ENCODE measurements around the gene BRINP1. TPM values are rescaled to one million over a fixed set of nuclear protein-coding genes. Genes with fewer than 3 reads are reported as not detected.

BRINP1 gene
- total RNA-seq, 6 experiments from 2014 or later: 0.09 to 0.43 (median 0.13) TPM; not detected in 1

- Histone ChIP-seq H3K27me3 (no peaks in the 10 kb centered on the region), H3K4me3 (no peak overlapping the region), H3K9me3 (no peaks in the 10 kb centered on the region), H3K27ac (no peak overlapping the region), H3K36me3 (no peaks in the 10 kb centered on the region), H3K4me1 (peaks cover 0 to 6% (median 0%) of the 10 kb centered on the region in 4 donors)
- DNase-seq: no peak
- WGBS (ENCODE audit: insufficient coverage, low coverage, low lambda C conversion rate, missing lambda C conversion rate): 71% methylated on average over 2 of the region's 2 CpGs
- intact Hi-C loops (cut with DNase I): no loop called here
- ATAC-seq: no peak
- TF ChIP-seq POLR2A (IDR thresholded peaks at IDR 0.05) (no peak), CTCF (IDR thresholded peaks at IDR 0.05) (no peak)
These were observed 3.7 kb upstream of the BRINP1 start for GRCh38 chr9:119372951-119373350.

GRCh38 chr9:119370816-119371215 is 1.6 kb upstream of the BRINP1 start:
- 3% methylated on average over 8 of the region's 8 CpGs for WGBS (ENCODE audit: insufficient coverage, low coverage, low lambda C conversion rate, missing lambda C conversion rate)
- no peaks in the 10 kb centered on the region for H3K27me3 ChIP-seq
- TF ChIP-seq CTCF (IDR thresholded peaks at IDR 0.05) (no peak), POLR2A (IDR thresholded peaks at IDR 0.05) (no peak)
- H3K4me1 ChIP-seq: peaks cover 0 to 6% (median 0%) of the 10 kb centered on the region in 4 donors
- no peaks in the 10 kb centered on the region for H3K9me3 ChIP-seq
- H3K36me3 ChIP-seq: no peaks in the 10 kb centered on the region
- intact Hi-C loops (cut with DNase I): no loop called here
- ATAC-seq: peak in 3 of 4 donors; percentile 50 to 66 (median 57)
- peak; percentile 40 to 59 (median 57) for DNase-seq
- H3K27ac ChIP-seq: no peak overlapping the region
- H3K4me3 ChIP-seq: no peak overlapping the region

- 8% methylated on average over 13 of the region's 32 CpGs for WGBS (ENCODE audit: insufficient coverage, low coverage, low lambda C conversion rate, missing lambda C conversion rate)
- peak overlapping the region in 2 of 3 donors; percentile 9 to 42 for H3K4me3 ChIP-seq
- H3K36me3 ChIP-seq: no peaks in the 10 kb centered on the region
- H3K4me1 ChIP-seq: peaks cover 0 to 6% (median 0%) of the 10 kb centered on the region in 4 donors
- intact Hi-C loops (cut with DNase I): no loop called here
- ATAC-seq: no peak
- no peaks in the 10 kb centered on the region for H3K9me3 ChIP-seq
- no peak overlapping the region for H3K27ac ChIP-seq
- no peaks in the 10 kb centered on the region for H3K27me3 ChIP-seq
- TF ChIP-seq CTCF (IDR thresholded peaks at IDR 0.05): no peak
- DNase-seq: peak in 1 of 3 donors; percentile 34
These were observed 588 bp upstream of the BRINP1 start for GRCh38 chr9:119369680-119370366.

- Histone ChIP-seq H3K4me1 (peaks cover 0 to 6% (median 0%) of the 10 kb centered on the region in 4 donors), H3K4me3 (no peak overlapping the region), H3K36me3 (no peaks in the 10 kb centered on the region), H3K27ac (no peak overlapping the region), H3K9me3 (no peaks in the 10 kb centered on the region), H3K27me3 (no peaks in the 10 kb centered on the region)
- DNase-seq (no peak), ATAC-seq (no peak)
- WGBS (ENCODE audit: insufficient coverage, low coverage, low lambda C conversion rate, missing lambda C conversion rate): 7% methylated on average over 10 of the region's 10 CpGs
- intact Hi-C loops (cut with DNase I): no loop called here
- no peak for TF ChIP-seq CTCF (IDR thresholded peaks at IDR 0.05)
- TF ChIP-seq POLR2A (IDR thresholded peaks at IDR 0.05): no peak
These were observed 1.1 kb downstream of the BRINP1 start for GRCh38 chr9:119368179-119368578.

Measured in right lobe of liver (tissue), 6 donors.